ENCODE results near the gene PEX3.

PEX3 gene

GRCh38 chr6:143525356-143525755, 74.8 kb downstream of the PEX3 start:
- no peak for DNase-seq (ENCODE audit: low read depth)
- TF ChIP-seq CTCF (IDR thresholded peaks at IDR 0.05; ENCODE audit: low read length, missing control alignments): no peak
- H3K4me3 ChIP-seq (replicated peaks; ENCODE audit: low read depth, low read length): no peak overlapping the region

- no peak for TF ChIP-seq CTCF (IDR thresholded peaks at IDR 0.05; ENCODE audit: low read length, missing control alignments)
- DNase-seq (ENCODE audit: low read depth): no peak
- no peak overlapping the region for H3K4me3 ChIP-seq (replicated peaks; ENCODE audit: low read depth, low read length)
These were observed 77.1 kb downstream of the PEX3 start for GRCh38 chr6:143527677-143528076.

- DNase-seq (ENCODE audit: low read depth): no peak
These were observed 77.7 kb downstream of the PEX3 start for GRCh38 chr6:143528164-143528811.

GRCh38 chr6:143529095-143529494, 78.5 kb downstream of the PEX3 start:
- H3K4me3 ChIP-seq (replicated peaks; ENCODE audit: low read depth, low read length): no peak overlapping the region
- no peak for DNase-seq (ENCODE audit: low read depth)
- no peak for TF ChIP-seq CTCF (IDR thresholded peaks at IDR 0.05; ENCODE audit: low read length, missing control alignments)

More at GRCh38 chr6:143528164-143528811, 77.7 kb downstream of the PEX3 start:
- TF ChIP-seq CTCF (IDR thresholded peaks at IDR 0.05; ENCODE audit: low read length, missing control alignments): no peak
- H3K4me3 ChIP-seq (replicated peaks; ENCODE audit: low read depth, low read length): no peak overlapping the region

GRCh38 chr6:143531720-143532499, 81.3 kb downstream of the PEX3 start:
- DNase-seq (ENCODE audit: low read depth): no peak
- TF ChIP-seq CTCF (IDR thresholded peaks at IDR 0.05; ENCODE audit: low read length, missing control alignments): no peak

GRCh38 chr6:143535189-143535614, 84.6 kb downstream of the PEX3 start:
- H3K4me3 ChIP-seq (replicated peaks; ENCODE audit: low read depth, low read length): no peak overlapping the region
- TF ChIP-seq CTCF (IDR thresholded peaks at IDR 0.05; ENCODE audit: low read length, missing control alignments): no peak
- DNase-seq (ENCODE audit: low read depth): no peak

More at GRCh38 chr6:143531720-143532499, 81.3 kb downstream of the PEX3 start:
- H3K4me3 ChIP-seq (replicated peaks; ENCODE audit: low read depth, low read length): no peak overlapping the region
